ENCODE data around the gene STAC. TPM values are rescaled to one million over a fixed set of nuclear protein-coding genes. Genes with fewer than 3 reads are reported as not detected.

STAC gene
- total and polyA plus RNA-seq, 10 of the 15 experiments (the other 5 are each of a cell fraction or from before 2014, with no cell fraction given): 0.07 TPM; not detected in 9

DNA sequence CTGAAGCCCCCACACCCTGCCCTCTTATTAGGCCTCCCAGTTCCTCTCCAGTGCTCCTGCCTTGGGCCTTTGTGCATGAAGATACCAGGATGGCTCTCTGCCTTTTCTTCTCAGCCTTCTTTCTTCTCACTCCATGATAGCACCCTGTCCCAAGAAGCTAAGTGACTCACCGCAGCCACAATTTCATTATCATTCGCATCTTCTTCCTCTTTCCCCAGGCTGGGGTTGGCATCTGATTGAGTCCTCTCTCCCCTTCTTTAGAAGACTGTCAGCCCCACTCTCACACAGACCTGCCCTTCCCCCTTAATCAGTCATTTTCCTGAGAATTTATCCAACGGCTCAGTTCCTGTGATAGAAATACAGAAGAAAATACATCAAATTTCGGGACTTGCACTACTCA, 102.0 kb downstream of the STAC start:
- WGBS (ENCODE audit: insufficient coverage, insufficient replicate concordance, low lambda C conversion rate, missing lambda C conversion rate): 68% methylated on average over 4 of the region's 4 CpGs
- RAD21 ChIA-PET (ENCODE audit: unreplicated experiment): no interaction called here
- SMC1A ChIA-PET (ENCODE audit: uncharacterized antibody, unreplicated experiment): no interaction called here
- intact Hi-C loops (cut with micrococcal nuclease; ENCODE audit: unreplicated experiment): no loop called here
- Histone ChIP-seq H3K27ac (ENCODE audit: control insufficient read depth, insufficient read depth) (no peak overlapping the region), H3K79me2 (ENCODE audit: control insufficient read depth, insufficient read depth, low read length) (no peaks in the 10 kb centered on the region), H3K9ac (ENCODE audit: control insufficient read depth, insufficient read depth, low read length) (no peak overlapping the region), H3K4me2 (ENCODE audit: control insufficient read depth, insufficient read depth) (no peak overlapping the region), H3K4me1 (ENCODE audit: control insufficient read depth, insufficient read depth, low read length) (no peaks in the 10 kb centered on the region), H3K27me3 (replicated peaks in 1 of 2; ENCODE audit: control insufficient read depth in 2 of 2, insufficient read depth in 2 of 2, low read length in 1 of 2) (no peaks in the 10 kb centered on the region), H4K20me1 (ENCODE audit: control insufficient read depth, insufficient read depth) (no peaks in the 10 kb centered on the region), H2AFZ (ENCODE audit: control insufficient read depth, low read depth, low read length) (no peak overlapping the region), H3K9me3 (replicated peaks; ENCODE audit: control insufficient read depth, insufficient read depth, low read length) (no peaks in the 10 kb centered on the region), H3K4me3 (no peak overlapping the region), H3K36me3 (ENCODE audit: control insufficient read depth in 2 of 2, insufficient read depth in 2 of 2, low read length in 1 of 2) (no peaks in the 10 kb centered on the region)
- TF ChIP-seq EP300 (IDR thresholded peaks at IDR 0.05; ENCODE audit: borderline replicate concordance in 1 of 2, control insufficient read depth in 1 of 2, low read depth in 2 of 2, low read length in 2 of 2): no peak
- no peak for TF ChIP-seq YY1 (IDR thresholded peaks at IDR 0.05; ENCODE audit: low read depth, low read length)
- TF ChIP-seq, protein P1, sequence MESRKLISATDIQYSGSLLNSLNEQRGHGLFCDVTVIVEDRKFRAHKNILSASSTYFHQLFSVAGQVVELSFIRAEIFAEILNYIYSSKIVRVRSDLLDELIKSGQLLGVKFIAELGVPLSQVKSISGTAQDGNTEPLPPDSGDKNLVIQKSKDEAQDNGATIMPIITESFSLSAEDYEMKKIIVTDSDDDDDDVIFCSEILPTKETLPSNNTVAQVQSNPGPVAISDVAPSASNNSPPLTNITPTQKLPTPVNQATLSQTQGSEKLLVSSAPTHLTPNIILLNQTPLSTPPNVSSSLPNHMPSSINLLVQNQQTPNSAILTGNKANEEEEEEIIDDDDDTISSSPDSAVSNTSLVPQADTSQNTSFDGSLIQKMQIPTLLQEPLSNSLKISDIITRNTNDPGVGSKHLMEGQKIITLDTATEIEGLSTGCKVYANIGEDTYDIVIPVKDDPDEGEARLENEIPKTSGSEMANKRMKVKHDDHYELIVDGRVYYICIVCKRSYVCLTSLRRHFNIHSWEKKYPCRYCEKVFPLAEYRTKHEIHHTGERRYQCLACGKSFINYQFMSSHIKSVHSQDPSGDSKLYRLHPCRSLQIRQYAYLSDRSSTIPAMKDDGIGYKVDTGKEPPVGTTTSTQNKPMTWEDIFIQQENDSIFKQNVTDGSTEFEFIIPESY (IDR thresholded peaks at IDR 0.05): no peak
- TF ChIP-seq HDAC2 (IDR thresholded peaks at IDR 0.05): no peak
- no peak for TF ChIP-seq HDGF (IDR thresholded peaks at IDR 0.05)
- no peak for TF ChIP-seq RUNX3 (IDR thresholded peaks at IDR 0.05; ENCODE audit: low read length)
- TF ChIP-seq DPF2 (IDR thresholded peaks at IDR 0.05): no peak
- no peak for TF ChIP-seq ZSCAN29 (IDR thresholded peaks at IDR 0.05)
- TF ChIP-seq BMI1 (IDR thresholded peaks at IDR 0.05; ENCODE audit: borderline replicate concordance): no peak
- no TSS peak for BruUV-seq (replicated peaks)
- CTCF ChIA-PET: no interaction called here
- ATAC-seq (no peak), FAIRE-seq (no peak), DNase-seq (ENCODE audit: low read depth, low spot score) (no peak)
- POLR2A ChIA-PET: no interaction called here
- in situ Hi-C loops (cut with MboI): no loop called here
